OCI-LY7 (cell line): ENCODE results near the gene DAB2IP. TPM values are rescaled to one million over a fixed set of nuclear protein-coding genes. Genes with fewer than 3 reads are reported as not detected.
A peak's percentile ranks its signal among the peaks of the same experiment; 100 is the strongest.

Source experiments
- BruUV-seq: library from RNA; stranded (reverse); fragments of 400-500 nt; replicated peaks from 2 replicates; lab custom pipeline; 2021; lab: Mats Ljungman, UMichigan
- CTCF ChIA-PET: fragments of 300-600 bp; sonication (Branson Sonifier 250); formaldehyde crosslinking; loops from one replicate; lab custom pipeline; 2022; ENCODE audit warnings: antibody characterized with exemption; ENCODE audit not compliant: unreplicated experiment; lab: Charles Lee
- POLR2A ChIA-PET: fragments of 300-600 bp; sonication (Branson Sonifier 250); formaldehyde crosslinking; loops from one replicate; lab custom pipeline; 2022; ENCODE audit warnings: antibody characterized with exemption; lab: Charles Lee
- DNase-seq: peaks from one replicate; pipeline ENCODE4 v3.0.0-alpha.2; 2015; ENCODE audit warnings: low spot score
- H2AFZ ChIP-seq: fragments of 200-600 bp; sonication (generic), shearing (Covaris generic); 2 replicates; pipeline ENCODE4 v1.6.1; 2014; ENCODE audit warnings: mild to moderate bottlenecking, antibody characterized with exemption, low read length, moderate library complexity
- H3K27ac ChIP-seq: fragments of 200-600 bp; sonication (generic); 2 replicates; pipeline ENCODE4 v1.5.1; 2014; ENCODE audit warnings: mixed run types, low read depth, mild to moderate bottlenecking, moderate library complexity, low read length, inconsistent platforms; ENCODE audit not compliant: poor library complexity, severe bottlenecking
- H3K36me3 ChIP-seq: fragments of 200-600 bp; sonication (generic); 2 replicates; pipeline ENCODE4 v1.6.1; 2014; ENCODE audit warnings: mild to moderate bottlenecking, antibody characterized with exemption, low read length, moderate library complexity, mixed read lengths; ENCODE audit not compliant: insufficient read depth
- H3K4me1 ChIP-seq: fragments of 200-600 bp; sonication (generic); 2 replicates; pipeline ENCODE4 v1.5.1; 2014; ENCODE audit warnings: mild to moderate bottlenecking, low read length; ENCODE audit not compliant: insufficient read depth, poor library complexity, severe bottlenecking
- H3K4me2 ChIP-seq: fragments of 200-600 bp; sonication (generic); 2 replicates; pipeline ENCODE4 v1.6.1; 2014; ENCODE audit warnings: mild to moderate bottlenecking, low read length
- H3K4me3 ChIP-seq: fragments of 200-600 bp; sonication (generic); 2 replicates; pipeline ENCODE4 v1.5.1; 2014; ENCODE audit warnings: mild to moderate bottlenecking, low read depth, low read length; ENCODE audit not compliant: poor library complexity, severe bottlenecking
- H3K79me2 ChIP-seq: fragments of 200-600 bp; sonication (generic); 2 replicates; pipeline ENCODE4 v1.6.1; 2016; ENCODE audit warnings: low read depth, mild to moderate bottlenecking, low read length, moderate library complexity, mixed read lengths; ENCODE audit not compliant: insufficient read depth
- H3K9me2 ChIP-seq: fragments of 200-600 bp; sonication (generic); 2 replicates; pipeline ENCODE4 v1.6.1; 2016; ENCODE audit warnings: mild to moderate bottlenecking, low read length, mixed read lengths; ENCODE audit not compliant: insufficient read depth
- H3K9me3 ChIP-seq: fragments of 200-600 bp; sonication (generic); 2 replicates; pipeline ENCODE4 v1.6.1; 2014; ENCODE audit warnings: mild to moderate bottlenecking, mixed run types, low read length, mixed read lengths
- H4K20me1 ChIP-seq: fragments of 200-600 bp; sonication (generic); 2 replicates; pipeline ENCODE4 v1.6.1; 2014; ENCODE audit warnings: mild to moderate bottlenecking, antibody characterized with exemption, low read length, moderate library complexity, mixed read lengths; ENCODE audit not compliant: insufficient read depth
- CTCF ChIP-seq: fragments of 200-600 bp; sonication (generic); conservative IDR thresholded peaks from 2 replicates; pipeline ENCODE4 v1.5.1; 2014; ENCODE audit warnings: mild to moderate bottlenecking, antibody characterized with exemption, low read length, moderate library complexity, mixed read lengths
- EZH2phosphoT487 ChIP-seq: fragments of 200-600 bp; sonication (generic); IDR thresholded peaks from 2 replicates; pipeline ENCODE4 v1.6.1; 2018; ENCODE audit warnings: low read depth, borderline replicate concordance, mild to moderate bottlenecking, mixed run types, antibody characterized with exemption, low read length, moderate library complexity, mixed read lengths
- intact Hi-C: fragments of 100-400 bp; cut with micrococcal nuclease; formaldehyde crosslinking; loops from one replicate; pipeline ENCODE4 v1.10.0; 2022; ENCODE audit not compliant: unreplicated experiment
- total RNA-seq, 2 experiments: library from RNA; depleted of rRNA in 1 of 2; stranded (reverse); fragments of >200 nt in 1 of 2; shearing (Covaris generic) in 1 of 2; gene quantifications; 2 replicates each; pipeline ENCODE4 v1.2.3, GENCODE V29; 2014 to 2022

Gene DAB2IP
- total RNA-seq, 2 experiments from 2014 or later: 3.9 to 11.1 TPM

- intact Hi-C loops: no loop called here
- no peak for DNase-seq
- Histone ChIP-seq H3K4me3 (no peak overlapping the region), H3K9me2 (no peaks in the 10 kb centered on the region), H3K27ac (no peak overlapping the region), H2AFZ (no peak overlapping the region), H4K20me1 (no peaks in the 10 kb centered on the region), H3K4me2 (peak overlapping the region; percentile 21; the same call in 1 of the 2 replicates), H3K9me3 (no peaks in the 10 kb centered on the region), H3K79me2 (no peaks in the 10 kb centered on the region), H3K4me1 (peaks cover 62% of the 10 kb centered on the region), H3K36me3 (no peaks in the 10 kb centered on the region)
- BruUV-seq: no TSS peak
- ChIA-PET CTCF (interaction anchor here (0.7 kb wide), 1 partner anchor 28 kb away, joined by 4 read pairs; no protein-coding TSS in a partner anchor), POLR2A (no interaction called here)
- TF ChIP-seq CTCF (no peak), EZH2phosphoT487 (no peak)
Measured at GRCh38 chr9:121736934-121737462, 85.6 kb downstream of the DAB2IP start.

GRCh38 chr9:121737481-121737931, 86.1 kb downstream of the DAB2IP start:
- no peaks in the 10 kb centered on the region for H3K79me2 ChIP-seq
- CTCF ChIA-PET: interaction anchor here (0.6 to 0.7 kb wide), 2 partner anchors 28 to 383 kb away, joined by 4 read pairs; no protein-coding TSS in a partner anchor
- TF ChIP-seq CTCF (no peak), EZH2phosphoT487 (no peak)
- no TSS peak for BruUV-seq
- H4K20me1 ChIP-seq: no peaks in the 10 kb centered on the region
- peak overlapping the region; percentile 32; the same call in 1 of the 2 replicates for H3K4me2 ChIP-seq
- peaks cover 60% of the 10 kb centered on the region for H3K4me1 ChIP-seq
- DNase-seq: no peak
- H3K27ac ChIP-seq: no peak overlapping the region
- intact Hi-C loops: no loop called here
- H2AFZ ChIP-seq: no peak overlapping the region
- H3K4me3 ChIP-seq: no peak overlapping the region
- no peaks in the 10 kb centered on the region for H3K9me2 ChIP-seq
- no peaks in the 10 kb centered on the region for H3K9me3 ChIP-seq
- H3K36me3 ChIP-seq: no peaks in the 10 kb centered on the region
- POLR2A ChIA-PET: interaction anchor here (1.3 kb wide), 1 partner anchor 29 kb away, joined by 5 read pairs; no protein-coding TSS in a partner anchor

- no peak for TF ChIP-seq EZH2phosphoT487
- TF ChIP-seq CTCF: no peak
- DNase-seq: peak; percentile 54
- H4K20me1 ChIP-seq: no peaks in the 10 kb centered on the region
- H3K79me2 ChIP-seq: no peaks in the 10 kb centered on the region
- POLR2A ChIA-PET: interaction anchor here (0.9 to 1.3 kb wide), 3 partner anchors 9 to 201 kb away, joined by 3 to 5 read pairs (median 4); no protein-coding TSS in a partner anchor
- peak overlapping the region; percentile 3; the same call in 1 of the 2 replicates for H2AFZ ChIP-seq
- no TSS peak for BruUV-seq
- CTCF ChIA-PET: no interaction called here
- peaks cover 52% of the 10 kb centered on the region for H3K4me1 ChIP-seq
- H3K36me3 ChIP-seq: no peaks in the 10 kb centered on the region
- no peaks in the 10 kb centered on the region for H3K9me2 ChIP-seq
- H3K9me3 ChIP-seq: no peaks in the 10 kb centered on the region
- peak overlapping the region; percentile 32 for H3K4me2 ChIP-seq
- peak overlapping the region; percentile 31 for H3K27ac ChIP-seq
- intact Hi-C loops: no loop called here
- no peak overlapping the region for H3K4me3 ChIP-seq
Measured at GRCh38 chr9:121738411-121738810, 87.0 kb downstream of the DAB2IP start.
